GM04503 (cell line): ENCODE data around the gene LRRC51.

Source experiments
- DNase-seq: peaks from one replicate; pipeline ENCODE4 v3.0.0-alpha.2; 2012; ENCODE audit warnings: low read depth

LRRC51 gene

GRCh38 chr11:72070491-72070890 lies 10.2 kb upstream of the LRRC51 start:
- no peak for DNase-seq

- peak; percentile 64 for DNase-seq
These were observed 8.3 kb upstream of the LRRC51 start for GRCh38 chr11:72072348-72072747.

GRCh38 chr11:72075109-72075508 lies 5.5 kb upstream of the LRRC51 start:
- DNase-seq = no peak

GRCh38 chr11:72075756-72076155 lies 4.9 kb upstream of the LRRC51 start:
- DNase-seq = no peak

GRCh38 chr11:72078477-72078876 lies 2.2 kb upstream of the LRRC51 start:
- no peak for DNase-seq

- no peak for DNase-seq
These were observed 778 bp upstream of the LRRC51 start for GRCh38 chr11:72079819-72080325.

- DNase-seq = no peak
These were observed 564 bp downstream of the LRRC51 start for GRCh38 chr11:72081184-72081644.

- DNase-seq = no peak
These were observed 1.3 kb downstream of the LRRC51 start for GRCh38 chr11:72081821-72082453.

- DNase-seq = no peak
These were observed 2.8 kb downstream of the LRRC51 start for GRCh38 chr11:72083414-72083813.

GRCh38 chr11:72084076-72084475 lies 3.4 kb downstream of the LRRC51 start:
- no peak for DNase-seq

- no peak for DNase-seq
These were observed 4.3 kb downstream of the LRRC51 start for GRCh38 chr11:72084965-72085364.

GRCh38 chr11:72085621-72086351 lies 5.1 kb downstream of the LRRC51 start:
- DNase-seq = no peak

GRCh38 chr11:72088076-72088808 lies 7.6 kb downstream of the LRRC51 start:
- DNase-seq = no peak

GRCh38 chr11:72091292-72091691 lies 10.6 kb downstream of the LRRC51 start:
- no peak for DNase-seq

GRCh38 chr11:72098741-72099140 lies 18.1 kb downstream of the LRRC51 start:
- no peak for DNase-seq

- DNase-seq = no peak
These were observed 19.4 kb downstream of the LRRC51 start for GRCh38 chr11:72100009-72100408.

- DNase-seq = no peak
These were observed 19.8 kb downstream of the LRRC51 start for GRCh38 chr11:72100462-72100861.

GRCh38 chr11:72102162-72102561 lies 21.5 kb downstream of the LRRC51 start:
- no peak for DNase-seq

GRCh38 chr11:72102631-72102945 lies 21.9 kb downstream of the LRRC51 start:
- no peak for DNase-seq

GRCh38 chr11:72102946-72103753 lies 22.5 kb downstream of the LRRC51 start, which contains the start of gene LAMTOR1:
TSS of gene LAMTOR1 (minus strand) at chr11:72103297. CDS start at chr11:72103224, 73 bp downstream.
- peak; percentile 93 for DNase-seq

- DNase-seq = no peak
These were observed 23.1 kb downstream of the LRRC51 start for GRCh38 chr11:72103754-72104167.

- DNase-seq = no peak
These were observed 25.2 kb downstream of the LRRC51 start, which contains the start of gene TOMT for GRCh38 chr11:72105888-72106287. TSS of gene TOMT (plus strand) at chr11:72105924. CDS start at chr11:72105952, 28 bp downstream.
